ENCODE results near the gene AATF.

AATF gene

DNA sequence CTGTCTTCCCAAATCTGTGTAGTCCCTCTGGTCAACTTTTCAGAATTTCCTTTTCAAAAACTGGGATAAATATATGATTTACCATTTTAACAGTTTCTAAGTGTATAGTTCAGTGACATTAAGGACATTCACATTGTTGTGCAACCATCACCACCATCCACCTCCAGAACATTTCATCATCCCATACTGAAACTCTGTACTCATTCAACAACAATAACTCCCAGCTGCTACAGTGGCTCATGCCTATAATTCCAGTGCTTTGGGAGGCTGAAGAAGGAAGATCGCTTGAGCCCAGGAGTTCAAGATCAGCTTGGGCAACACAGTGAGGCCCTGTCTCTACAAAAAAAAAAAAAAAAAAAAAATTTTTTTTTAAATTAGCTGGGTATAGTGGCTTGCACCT lies 131.0 kb downstream of the AATF start:
- Histone ChIP-seq H3K4me3 (ENCODE audit: low read depth, low read length, poor library complexity, severe bottlenecking) (no peak overlapping the region), H3K27me3 (ENCODE audit: insufficient read depth, low read length) (no peaks in the 10 kb centered on the region), H4K20me1 (ENCODE audit: insufficient read depth, low read length) (no peaks in the 10 kb centered on the region), H3K79me2 (ENCODE audit: insufficient read depth, low read length) (no peaks in the 10 kb centered on the region), H3K4me2 (ENCODE audit: low read length) (no peak overlapping the region), H3K4me1 (ENCODE audit: insufficient read depth, low read length, severe bottlenecking) (no peaks in the 10 kb centered on the region), H3F3A (ENCODE audit: insufficient read depth, low read length) (no peaks in the 10 kb centered on the region), H3K9me3 (ENCODE audit: low read length) (no peaks in the 10 kb centered on the region), H3K27ac (ENCODE audit: low read depth, low read length, poor library complexity, severe bottlenecking) (no peak overlapping the region), H3K9me2 (ENCODE audit: low read depth, low read length) (no peaks in the 10 kb centered on the region), H3K9ac (ENCODE audit: low read length) (no peak overlapping the region), H3K36me3 (ENCODE audit: insufficient read depth, low read length) (peaks cover 5% of the 10 kb centered on the region; the same call in 1 of the 2 replicates), H2AFZ (ENCODE audit: low read length) (no peak overlapping the region)
- TF ChIP-seq, protein P1, sequence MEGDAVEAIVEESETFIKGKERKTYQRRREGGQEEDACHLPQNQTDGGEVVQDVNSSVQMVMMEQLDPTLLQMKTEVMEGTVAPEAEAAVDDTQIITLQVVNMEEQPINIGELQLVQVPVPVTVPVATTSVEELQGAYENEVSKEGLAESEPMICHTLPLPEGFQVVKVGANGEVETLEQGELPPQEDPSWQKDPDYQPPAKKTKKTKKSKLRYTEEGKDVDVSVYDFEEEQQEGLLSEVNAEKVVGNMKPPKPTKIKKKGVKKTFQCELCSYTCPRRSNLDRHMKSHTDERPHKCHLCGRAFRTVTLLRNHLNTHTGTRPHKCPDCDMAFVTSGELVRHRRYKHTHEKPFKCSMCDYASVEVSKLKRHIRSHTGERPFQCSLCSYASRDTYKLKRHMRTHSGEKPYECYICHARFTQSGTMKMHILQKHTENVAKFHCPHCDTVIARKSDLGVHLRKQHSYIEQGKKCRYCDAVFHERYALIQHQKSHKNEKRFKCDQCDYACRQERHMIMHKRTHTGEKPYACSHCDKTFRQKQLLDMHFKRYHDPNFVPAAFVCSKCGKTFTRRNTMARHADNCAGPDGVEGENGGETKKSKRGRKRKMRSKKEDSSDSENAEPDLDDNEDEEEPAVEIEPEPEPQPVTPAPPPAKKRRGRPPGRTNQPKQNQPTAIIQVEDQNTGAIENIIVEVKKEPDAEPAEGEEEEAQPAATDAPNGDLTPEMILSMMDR (IDR thresholded peaks at IDR 0.05; ENCODE audit: low read length): no peak
- TF ChIP-seq EZH2 (IDR thresholded peaks at IDR 0.05; ENCODE audit: borderline replicate concordance, low read length): no peak

DNA sequence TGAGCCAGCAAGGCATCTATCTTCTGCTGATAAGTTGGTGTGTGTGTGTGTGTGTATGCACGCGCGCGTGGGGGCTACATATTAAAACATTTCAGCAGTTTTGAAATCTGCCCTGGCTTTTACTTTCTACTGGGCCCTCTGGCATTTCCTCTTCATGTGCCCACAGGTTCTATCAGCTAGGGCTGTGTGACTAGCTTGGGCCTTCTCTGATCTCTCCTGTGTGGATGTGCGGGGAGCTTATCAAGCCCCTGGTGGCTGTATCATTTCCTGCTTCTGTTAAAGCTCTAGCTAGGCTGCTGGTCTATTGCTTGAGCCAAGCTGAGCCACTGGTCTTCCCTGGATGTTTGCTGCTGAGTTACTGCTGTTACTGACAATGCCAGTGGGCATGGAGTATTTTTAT lies 132.5 kb downstream of the AATF start:
- Histone ChIP-seq H2AFZ (ENCODE audit: low read length) (no peak overlapping the region), H3K27ac (ENCODE audit: low read depth, low read length, poor library complexity, severe bottlenecking) (no peak overlapping the region), H3K9me3 (ENCODE audit: low read length) (no peaks in the 10 kb centered on the region), H3F3A (ENCODE audit: insufficient read depth, low read length) (no peaks in the 10 kb centered on the region), H3K36me3 (ENCODE audit: insufficient read depth, low read length) (peaks cover 20% of the 10 kb centered on the region), H4K20me1 (ENCODE audit: insufficient read depth, low read length) (no peaks in the 10 kb centered on the region), H3K4me1 (ENCODE audit: insufficient read depth, low read length, severe bottlenecking) (no peaks in the 10 kb centered on the region), H3K9ac (ENCODE audit: low read length) (no peak overlapping the region), H3K79me2 (ENCODE audit: insufficient read depth, low read length) (no peaks in the 10 kb centered on the region), H3K4me3 (ENCODE audit: low read depth, low read length, poor library complexity, severe bottlenecking) (no peak overlapping the region), H3K9me2 (ENCODE audit: low read depth, low read length) (no peaks in the 10 kb centered on the region), H3K4me2 (ENCODE audit: low read length) (no peak overlapping the region), H3K27me3 (ENCODE audit: insufficient read depth, low read length) (no peaks in the 10 kb centered on the region)
- TF ChIP-seq, protein P1 (IDR thresholded peaks at IDR 0.05; ENCODE audit: low read length): no peak
- no peak for TF ChIP-seq EZH2 (IDR thresholded peaks at IDR 0.05; ENCODE audit: borderline replicate concordance, low read length)

DNA sequence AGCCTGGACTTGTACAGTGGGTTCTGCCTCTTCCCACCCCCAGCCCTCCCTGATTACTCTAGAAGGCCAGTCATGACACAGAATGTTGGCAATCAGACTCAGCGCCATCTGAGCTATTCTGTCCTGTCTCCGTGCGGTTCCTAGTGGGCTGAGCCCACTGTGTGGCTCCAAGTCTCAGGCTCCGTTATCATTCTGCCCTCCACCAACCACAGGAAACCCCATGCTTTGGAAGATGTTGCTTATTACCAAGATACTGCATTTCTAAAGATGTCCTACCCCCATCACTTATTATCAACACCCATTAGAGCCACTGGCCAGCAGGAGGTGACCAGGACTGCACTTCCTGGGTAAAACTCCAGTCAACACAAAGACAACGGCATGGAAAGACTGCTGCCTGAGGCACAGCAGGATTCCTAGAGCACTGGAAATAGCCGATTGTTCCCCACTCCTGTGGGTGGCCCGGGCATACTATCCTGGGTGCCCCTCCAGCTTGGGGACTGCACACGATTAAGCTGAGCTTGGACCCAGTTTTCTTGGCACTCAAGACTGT lies 133.6 kb downstream of the AATF start:
- Histone ChIP-seq H3K4me1 (ENCODE audit: insufficient read depth, low read length, severe bottlenecking) (no peaks in the 10 kb centered on the region), H3K79me2 (ENCODE audit: insufficient read depth, low read length) (no peaks in the 10 kb centered on the region), H3K9me2 (ENCODE audit: low read depth, low read length) (no peaks in the 10 kb centered on the region), H3K27ac (ENCODE audit: low read depth, low read length, poor library complexity, severe bottlenecking) (no peak overlapping the region), H3K27me3 (ENCODE audit: insufficient read depth, low read length) (no peaks in the 10 kb centered on the region), H3K36me3 (ENCODE audit: insufficient read depth, low read length) (peaks cover 31% of the 10 kb centered on the region), H3K9ac (ENCODE audit: low read length) (no peak overlapping the region), H3K4me3 (ENCODE audit: low read depth, low read length, poor library complexity, severe bottlenecking) (no peak overlapping the region), H3K9me3 (ENCODE audit: low read length) (no peaks in the 10 kb centered on the region), H3F3A (ENCODE audit: insufficient read depth, low read length) (no peaks in the 10 kb centered on the region), H3K4me2 (ENCODE audit: low read length) (no peak overlapping the region), H4K20me1 (ENCODE audit: insufficient read depth, low read length) (no peaks in the 10 kb centered on the region), H2AFZ (ENCODE audit: low read length) (no peak overlapping the region)
- TF ChIP-seq, protein P1 (IDR thresholded peaks at IDR 0.05; ENCODE audit: low read length): no peak
- no peak for TF ChIP-seq EZH2 (IDR thresholded peaks at IDR 0.05; ENCODE audit: borderline replicate concordance, low read length)
